ENCODE measurements around the gene PCDHA4.
"Not testable (repeated sequence)": the region's sequence is repeated elsewhere in the genome, so short reads cannot be mapped to it uniquely, and the experiment has no call there.

PCDHA4 gene

GRCh38 chr5:140806834-140807775 is at the start of gene PCDHA4:
TSS of gene PCDHA4 (plus strand) at chr5:140807068.
- DNase-seq (ENCODE audit: low read depth) = peak; percentile 14

- peak; percentile 0 for DNase-seq (ENCODE audit: low read depth)
Measured at GRCh38 chr5:140764177-140764973, 42.5 kb upstream of the PCDHA4 start.

GRCh38 chr5:140767444-140767843 is 39.4 kb upstream of the PCDHA4 start:
- DNase-seq (ENCODE audit: low read depth) = no peak

- no peak for DNase-seq (ENCODE audit: low read depth)
Measured at GRCh38 chr5:140780512-140780911, 26.4 kb upstream of the PCDHA4 start.

- DNase-seq (ENCODE audit: low read depth) = peak; percentile 14
Measured at GRCh38 chr5:140785905-140786686, 20.8 kb upstream of the PCDHA4 start, which contains the start of gene PCDHA1. TSS of gene PCDHA1 (plus strand) at chr5:140786140.

GRCh38 chr5:140787422-140787821 is 19.4 kb upstream of the PCDHA4 start:
- not testable (repeated sequence) for DNase-seq (ENCODE audit: low read depth)

GRCh38 chr5:140787849-140788504 is 18.9 kb upstream of the PCDHA4 start:
- DNase-seq (ENCODE audit: low read depth) = not testable (repeated sequence)

- no peak for DNase-seq (ENCODE audit: low read depth)
Measured at GRCh38 chr5:140791089-140791488, 15.8 kb upstream of the PCDHA4 start.

GRCh38 chr5:140794595-140795258 is 12.1 kb upstream of the PCDHA4 start, which contains the start of gene PCDHA2:
TSS of gene PCDHA2 (plus strand) at chr5:140794852.
- DNase-seq (ENCODE audit: low read depth) = peak; percentile 8

- DNase-seq (ENCODE audit: low read depth) = peak; percentile 18
Measured at GRCh38 chr5:140795259-140795641, 11.6 kb upstream of the PCDHA4 start.

- not testable (repeated sequence) for DNase-seq (ENCODE audit: low read depth)
Measured at GRCh38 chr5:140796072-140796717, 10.7 kb upstream of the PCDHA4 start.

- no peak for DNase-seq (ENCODE audit: low read depth)
Measured at GRCh38 chr5:140796718-140797095, 10.2 kb upstream of the PCDHA4 start.

- peak; percentile 6 for DNase-seq (ENCODE audit: low read depth)
Measured at GRCh38 chr5:140800816-140801493, 5.9 kb upstream of the PCDHA4 start, which contains the start of gene PCDHA3. TSS of gene PCDHA3 (plus strand) at chr5:140801057.

GRCh38 chr5:140801494-140801841 is 5.4 kb upstream of the PCDHA4 start:
- DNase-seq (ENCODE audit: low read depth) = no peak

GRCh38 chr5:140802381-140802780 is 4.5 kb upstream of the PCDHA4 start:
- not testable (repeated sequence) for DNase-seq (ENCODE audit: low read depth)

- DNase-seq (ENCODE audit: low read depth) = no peak
Measured at GRCh38 chr5:140802781-140803271, 4.0 kb upstream of the PCDHA4 start.

GRCh38 chr5:140808241-140808888 is 1.5 kb downstream of the PCDHA4 start:
- DNase-seq (ENCODE audit: low read depth) = not testable (repeated sequence)

GRCh38 chr5:140808889-140809291 is 2.0 kb downstream of the PCDHA4 start:
- DNase-seq (ENCODE audit: low read depth) = no peak
